ENCODE results near the gene PDLIM3.
"Not testable (repeated sequence)": the region's sequence is repeated elsewhere in the genome, so short reads cannot be mapped to it uniquely, and the experiment has no call there.

The PDLIM3 gene, protein sequence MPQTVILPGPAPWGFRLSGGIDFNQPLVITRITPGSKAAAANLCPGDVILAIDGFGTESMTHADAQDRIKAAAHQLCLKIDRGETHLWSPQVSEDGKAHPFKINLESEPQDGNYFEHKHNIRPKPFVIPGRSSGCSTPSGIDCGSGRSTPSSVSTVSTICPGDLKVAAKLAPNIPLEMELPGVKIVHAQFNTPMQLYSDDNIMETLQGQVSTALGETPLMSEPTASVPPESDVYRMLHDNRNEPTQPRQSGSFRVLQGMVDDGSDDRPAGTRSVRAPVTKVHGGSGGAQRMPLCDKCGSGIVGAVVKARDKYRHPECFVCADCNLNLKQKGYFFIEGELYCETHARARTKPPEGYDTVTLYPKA

DNA sequence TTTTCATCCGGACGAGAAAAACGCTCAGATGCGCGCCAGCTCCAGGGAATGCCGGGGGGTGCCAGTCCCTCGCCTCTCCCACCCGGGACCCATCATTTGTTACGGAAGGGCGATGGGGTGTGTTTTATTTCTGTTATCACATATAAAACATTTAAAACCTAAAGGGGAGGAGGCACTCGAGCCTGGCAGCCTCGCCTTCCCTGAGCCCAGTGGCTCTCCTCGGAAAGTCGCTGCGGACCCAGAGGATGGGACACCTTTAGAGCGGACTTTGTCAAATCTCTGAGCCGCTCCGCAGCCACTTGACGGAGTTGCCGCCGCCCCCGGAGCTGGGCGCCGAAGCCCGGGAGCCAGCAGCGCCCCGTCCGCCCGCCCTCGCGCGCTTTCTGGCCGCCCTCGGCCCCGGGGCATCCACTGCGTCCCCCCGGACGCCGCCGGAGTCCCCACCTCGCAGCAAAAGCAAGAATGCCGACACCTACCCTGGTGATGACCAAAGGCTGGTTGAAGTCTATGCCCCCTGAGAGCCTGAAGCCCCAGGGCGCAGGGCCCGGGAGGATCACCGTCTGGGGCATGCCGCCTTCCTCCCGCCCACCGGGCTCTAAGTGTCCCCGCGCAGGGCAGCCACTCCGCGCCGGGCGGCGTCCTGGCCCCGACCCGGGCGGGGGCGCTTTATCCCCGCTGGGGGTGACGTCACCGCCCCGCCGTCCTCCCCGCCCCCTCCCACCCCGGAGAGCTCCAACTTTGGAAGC lies at the start of gene PDLIM3:
PDLIM3 (minus strand) TSS at position 642 of the 746 bp plus-strand sequence; CDS start at position 569, 73 bp downstream.
- DNase-seq = peak in 44 of 56 donors; percentile 1 to 80 (median 47)

DNA sequence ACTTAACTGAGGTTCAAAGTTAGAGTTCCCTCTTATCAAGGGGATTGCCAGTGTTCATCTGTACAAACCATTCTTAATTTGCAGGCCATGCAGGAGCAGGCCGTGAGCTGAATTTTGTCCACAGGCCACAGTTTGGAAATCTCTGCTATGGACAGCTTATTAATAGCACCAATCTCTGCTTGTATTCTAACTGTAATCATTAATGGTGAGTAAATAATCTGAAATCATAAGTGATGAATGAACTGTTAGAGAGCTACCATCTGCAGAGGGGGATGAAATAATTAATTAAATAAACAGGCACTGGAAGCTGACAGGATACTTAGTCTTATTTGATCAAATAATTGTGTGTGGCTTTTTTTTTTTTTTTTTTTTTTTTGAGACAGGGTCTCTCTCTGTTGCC lies 48.5 kb upstream of the PDLIM3 start:
- DNase-seq = no peak

DNA sequence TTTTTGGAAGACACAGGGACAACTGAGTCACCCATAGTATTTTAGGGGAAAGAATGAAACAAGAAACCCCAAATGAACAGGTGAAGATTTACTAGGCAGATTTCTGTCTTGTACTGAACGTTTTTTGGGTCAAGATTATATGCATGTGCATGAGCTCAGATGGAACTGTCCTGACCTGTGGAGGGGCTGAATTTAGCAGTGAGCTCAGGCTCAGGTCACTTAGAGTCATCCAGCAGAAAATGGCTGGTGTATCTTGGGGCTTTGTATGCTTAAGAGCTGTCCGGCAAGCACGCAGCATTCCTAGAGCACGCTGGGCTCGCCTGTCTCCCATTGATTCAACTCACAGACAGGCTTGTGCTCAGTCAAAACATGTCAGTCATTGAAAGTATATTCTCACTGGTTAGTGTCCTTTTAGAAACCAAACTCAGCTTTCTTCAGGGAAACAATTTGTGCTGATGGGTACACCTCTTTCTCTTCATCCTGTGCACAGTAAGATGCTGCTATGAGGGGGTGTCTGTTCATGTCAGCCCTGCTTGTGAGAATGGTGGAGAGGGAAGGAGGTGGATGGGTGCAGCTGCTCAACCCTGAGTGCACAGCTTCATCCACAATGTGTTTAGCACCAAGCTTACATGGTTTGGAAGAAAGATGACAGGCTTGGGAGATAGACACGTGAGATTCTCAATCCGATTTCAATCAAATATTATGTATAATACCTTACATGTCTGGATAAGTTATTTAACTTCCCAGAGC lies 47.5 kb upstream of the PDLIM3 start:
- DNase-seq = no peak

DNA sequence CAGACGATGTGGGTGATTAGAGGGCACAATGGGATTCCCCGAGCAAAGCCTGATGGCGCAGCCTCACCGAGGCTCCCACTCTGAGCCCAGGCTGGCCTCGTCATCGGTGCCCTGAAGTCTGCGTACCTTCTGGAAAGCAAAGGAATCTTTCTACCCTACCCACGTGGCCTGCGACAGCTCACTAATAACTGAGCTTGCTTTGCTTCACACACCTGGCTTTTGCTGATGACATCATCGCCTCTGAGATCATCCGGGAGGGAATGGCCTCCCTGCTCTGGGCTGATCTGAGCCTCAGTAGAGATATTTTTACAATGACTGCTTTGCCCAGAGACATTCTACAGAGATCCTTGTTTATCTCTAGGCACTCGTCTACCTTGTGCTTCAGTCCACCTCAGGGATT lies 45.4 kb upstream of the PDLIM3 start:
- no peak for DNase-seq

DNA sequence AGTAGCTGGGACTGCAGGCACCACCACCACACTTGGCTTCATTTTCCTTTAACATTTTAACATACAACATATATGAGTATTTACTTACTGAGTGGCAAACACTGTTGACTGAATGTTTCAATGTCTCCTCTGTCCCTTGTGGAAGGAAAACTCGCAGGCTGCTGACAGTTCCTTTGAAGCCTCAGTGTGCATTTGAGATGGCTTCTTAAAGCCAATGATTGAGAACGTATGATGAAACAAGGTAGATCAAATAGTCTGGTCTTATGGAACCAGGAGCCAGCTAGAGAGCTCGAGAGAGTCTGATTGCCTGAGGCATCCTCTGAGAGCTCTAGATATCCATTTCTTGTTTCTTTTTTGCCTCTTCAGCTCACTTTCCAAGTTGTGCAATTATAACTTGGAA lies 43.0 kb upstream of the PDLIM3 start:
- no peak for DNase-seq

DNA sequence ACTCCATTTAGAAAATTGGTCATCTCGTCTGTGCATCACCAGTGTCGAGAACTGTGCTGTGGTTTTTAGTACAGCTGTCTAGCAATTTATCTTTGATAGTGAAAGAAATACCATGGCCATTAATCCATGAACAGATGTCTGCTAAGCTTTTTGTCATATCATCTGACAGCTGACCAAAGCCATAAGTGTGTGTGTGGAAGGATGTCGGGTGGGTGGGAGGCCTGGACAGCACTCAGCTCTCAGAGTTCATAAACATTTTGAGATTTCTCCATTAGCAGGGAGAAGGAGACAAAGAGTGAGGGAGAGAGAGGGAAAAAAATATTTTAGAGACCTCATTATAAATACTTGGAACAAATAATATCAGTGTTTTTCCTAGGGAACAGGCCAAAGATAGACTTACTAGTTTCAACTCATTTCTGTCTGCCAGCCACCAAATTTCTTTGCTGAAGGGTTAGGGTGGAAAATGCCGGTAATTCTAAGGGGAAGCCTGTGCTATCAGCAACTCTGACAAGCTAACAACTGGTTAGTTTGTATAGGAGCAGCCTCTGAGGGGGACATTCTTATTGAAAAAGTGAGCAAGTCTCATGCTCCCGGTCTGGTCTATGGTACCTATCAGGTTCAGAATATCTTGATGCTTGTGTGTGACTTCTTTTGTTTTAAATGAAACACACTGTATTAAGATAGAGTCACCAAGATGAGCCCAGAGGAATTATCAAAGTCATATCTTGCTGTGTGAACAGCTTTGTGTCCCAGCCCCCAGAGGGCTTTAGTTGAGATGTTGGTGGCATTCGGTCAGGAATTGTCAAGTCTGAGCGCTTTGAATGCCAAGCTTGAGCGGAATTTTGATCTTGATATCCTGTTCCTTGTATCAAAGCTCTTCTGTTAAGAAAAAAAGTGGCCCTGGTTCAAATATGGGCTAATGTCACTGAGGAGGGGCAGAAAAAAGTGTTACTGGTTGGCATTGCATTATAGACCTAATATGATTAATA lies 41.9 kb upstream of the PDLIM3 start:
- DNase-seq = no peak

DNA sequence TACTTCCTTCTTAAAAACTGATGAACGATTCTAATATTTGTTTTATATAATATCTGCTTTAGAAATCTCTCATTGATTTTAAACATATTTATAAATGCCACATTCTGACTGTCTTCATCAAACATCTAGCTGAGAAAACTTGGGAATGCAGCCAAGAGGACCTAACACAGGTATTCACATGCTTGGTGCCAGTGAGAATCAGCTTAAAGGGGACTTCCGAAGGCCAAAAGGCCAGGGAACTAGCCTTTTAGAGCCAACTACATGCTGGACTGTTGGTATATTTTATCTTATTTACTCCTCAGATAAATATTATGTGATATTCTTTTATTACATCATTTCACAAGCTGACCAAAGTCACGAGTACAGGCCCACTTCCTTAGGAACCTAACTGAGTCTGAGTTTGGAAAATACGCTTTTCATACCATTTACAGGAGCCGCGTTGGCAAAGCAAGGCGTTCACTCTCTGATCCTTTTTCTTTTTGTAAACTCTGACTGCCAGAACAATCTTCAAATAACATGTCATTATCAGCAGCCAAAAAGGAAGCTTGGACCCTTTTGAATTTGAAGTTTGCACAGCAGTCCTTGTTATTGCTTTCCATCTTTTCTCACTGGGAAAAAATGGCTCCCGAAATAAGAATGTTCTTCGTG lies 41.1 kb upstream of the PDLIM3 start:
- DNase-seq = no peak

DNA sequence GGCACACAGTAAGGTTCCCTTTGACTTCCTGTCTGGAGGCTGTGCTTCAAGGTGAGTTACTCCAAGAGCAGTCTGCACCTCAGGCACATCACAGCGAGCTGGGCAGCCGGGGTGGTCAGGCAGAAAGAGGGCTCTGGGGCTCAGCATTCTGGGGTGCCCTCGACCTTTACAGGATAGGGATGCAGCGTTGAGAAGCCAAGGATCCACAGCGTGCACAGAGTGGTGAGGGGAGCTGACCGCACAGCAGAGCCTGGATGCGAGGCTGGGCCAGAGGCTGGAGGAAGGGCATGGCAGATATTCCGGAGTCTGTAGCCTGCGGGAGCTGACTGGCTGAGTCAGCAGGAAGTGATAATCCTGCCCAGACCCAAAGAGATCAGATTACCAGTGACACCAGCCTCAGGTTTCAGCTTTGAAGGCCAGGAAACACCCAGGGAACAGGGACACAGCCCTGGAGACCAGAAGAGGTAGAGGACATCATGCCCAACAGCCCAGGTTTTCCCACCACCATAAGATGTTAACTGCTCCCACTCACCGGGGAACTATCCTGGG lies 38.4 kb upstream of the PDLIM3 start:
- DNase-seq = no peak

DNA sequence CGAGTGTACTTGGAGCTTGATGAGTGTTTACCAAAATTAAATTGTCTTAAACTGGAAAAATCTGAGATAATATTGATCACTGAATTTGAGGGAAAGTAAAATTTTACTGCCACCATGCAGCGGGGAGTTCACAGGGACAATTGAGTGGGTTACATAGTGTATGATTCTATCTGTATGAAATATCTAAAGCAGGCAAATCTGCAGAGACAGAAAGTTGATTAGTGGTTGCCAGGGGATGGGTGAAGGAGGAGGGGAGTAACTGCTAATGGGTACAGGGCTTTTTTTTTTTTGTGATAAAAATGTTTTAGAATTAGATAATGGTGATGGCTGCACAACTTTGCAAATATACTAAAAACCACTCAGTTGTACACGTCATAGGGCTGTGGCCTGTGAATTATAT lies 35.4 kb upstream of the PDLIM3 start:
- DNase-seq = no peak

DNA sequence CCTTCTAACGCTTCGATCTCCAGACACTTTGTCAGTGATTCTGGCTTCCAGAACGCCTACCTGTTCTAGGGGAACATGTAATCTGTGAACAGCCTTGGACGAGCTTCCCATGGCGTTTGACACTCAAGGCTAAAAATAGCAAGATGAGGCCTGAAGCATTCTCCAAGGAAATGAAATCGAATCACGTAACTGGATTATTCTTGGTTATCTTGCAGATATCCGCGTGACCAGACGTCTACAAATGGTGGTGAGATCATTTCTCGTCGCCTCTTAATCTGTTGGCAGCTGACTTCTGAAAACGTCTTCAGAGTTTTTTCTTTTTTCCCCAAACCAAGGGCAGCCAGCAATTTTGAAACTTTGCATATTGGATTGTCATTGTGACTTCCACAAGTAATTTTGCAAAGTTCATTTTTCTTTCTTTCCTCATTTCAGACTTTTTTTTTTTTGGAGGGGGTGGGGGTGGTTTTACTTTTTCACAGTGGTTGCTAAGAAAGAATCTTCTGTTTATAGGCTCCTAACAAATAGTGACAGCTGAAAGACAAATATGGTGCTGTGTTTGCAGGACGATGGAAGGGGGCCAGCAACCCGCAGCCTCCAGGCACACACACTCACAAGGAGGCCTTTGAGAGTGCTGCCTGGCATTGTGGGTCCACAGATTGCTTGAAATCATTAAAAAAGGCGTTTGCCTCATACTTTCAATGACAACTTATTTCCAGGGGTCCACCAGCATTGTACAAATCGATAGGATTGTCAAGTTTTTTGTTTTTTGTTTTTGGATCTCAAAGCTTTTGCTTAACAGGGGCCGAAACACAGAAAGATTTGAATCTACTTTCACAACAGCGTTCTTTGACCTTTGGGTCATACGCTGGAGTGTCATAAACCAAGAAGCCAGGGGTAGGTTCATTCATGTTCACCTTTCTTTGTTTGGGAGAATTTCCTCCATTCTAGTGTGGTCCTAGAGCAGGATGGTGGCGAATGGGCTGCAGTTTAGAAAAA lies 32.4 kb upstream of the PDLIM3 start:
- DNase-seq = peak in 46 of 56 donors; percentile 1 to 77 (median 42)

DNA sequence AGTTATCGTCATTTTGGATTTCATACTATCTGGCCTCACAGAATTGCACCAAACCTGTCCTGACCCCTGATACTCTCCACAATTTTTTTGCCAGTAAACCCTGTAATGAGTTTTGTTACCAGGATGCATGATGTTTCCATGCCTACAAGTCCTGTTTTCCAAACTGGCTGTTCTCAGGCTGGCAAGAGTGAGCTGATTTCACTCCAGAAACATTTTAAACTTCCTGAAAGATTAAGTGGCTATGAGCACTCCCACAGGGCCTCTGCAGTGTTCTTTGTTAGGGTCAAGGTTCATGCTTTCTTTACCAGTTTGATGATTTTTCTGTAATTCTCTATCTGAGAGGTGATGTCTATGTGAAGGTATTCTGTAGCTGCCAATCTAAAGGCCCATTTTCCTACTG lies 31.7 kb upstream of the PDLIM3 start:
- peak in 4 of 56 donors; percentile 23 to 50 (median 44) for DNase-seq

DNA sequence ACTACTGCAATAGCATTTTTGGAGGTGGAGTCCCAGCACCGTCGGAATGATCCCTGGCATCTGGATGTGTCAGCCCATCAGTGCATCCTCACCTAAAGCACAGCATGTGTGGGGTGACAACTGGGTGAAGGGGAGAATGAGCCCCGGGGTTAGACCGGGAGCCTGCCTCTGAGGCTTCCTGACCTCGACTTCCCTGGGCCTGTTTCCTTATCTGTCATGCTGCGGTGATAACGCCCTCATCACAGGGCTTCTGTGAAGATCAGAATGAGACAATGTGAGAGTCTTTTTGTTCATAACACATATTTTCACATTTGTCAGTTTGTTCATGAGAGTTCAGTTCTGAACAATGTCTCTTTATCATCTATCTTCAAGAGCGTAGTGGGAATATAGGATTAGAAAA lies 31.1 kb upstream of the PDLIM3 start:
- no peak for DNase-seq

DNA sequence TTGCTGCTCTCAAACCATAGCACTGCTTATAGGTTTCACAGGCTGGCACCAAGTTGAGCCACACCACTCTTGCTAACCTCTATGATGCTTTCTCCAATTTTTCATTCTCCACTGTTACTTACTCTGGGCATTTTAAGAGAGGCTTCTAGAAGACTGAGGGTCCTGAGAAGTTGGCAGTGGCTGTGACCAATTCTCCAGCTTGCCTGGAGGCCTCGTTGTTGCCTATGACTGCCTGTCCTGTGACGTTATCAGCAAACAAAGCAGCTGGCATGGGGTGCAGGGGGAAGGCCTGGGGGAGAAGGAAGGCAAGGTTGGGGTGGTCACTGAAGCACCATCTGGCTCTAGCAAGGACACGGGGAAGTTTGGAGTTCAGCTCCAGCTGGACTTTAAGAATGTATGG lies 30.4 kb upstream of the PDLIM3 start:
- no peak for DNase-seq

DNA sequence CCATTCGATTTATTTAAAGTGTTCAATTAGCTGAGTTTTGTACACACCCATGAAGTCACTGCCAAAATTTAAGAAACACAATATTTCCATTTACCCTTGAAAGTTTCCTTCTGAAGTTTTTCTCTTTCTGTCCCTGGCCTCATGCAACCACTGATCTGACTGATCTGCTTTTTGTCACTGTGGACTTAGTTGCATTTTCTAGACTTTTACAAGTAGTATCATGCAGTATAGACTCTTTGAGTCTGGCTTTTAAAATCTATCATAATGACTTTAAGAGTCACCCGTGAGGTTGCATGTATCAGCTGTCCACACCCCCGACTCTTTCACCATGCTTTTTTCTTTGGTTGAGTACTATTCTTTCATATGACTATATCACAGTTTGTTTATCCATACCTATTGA lies 29.0 kb upstream of the PDLIM3 start:
- DNase-seq = no peak

DNA sequence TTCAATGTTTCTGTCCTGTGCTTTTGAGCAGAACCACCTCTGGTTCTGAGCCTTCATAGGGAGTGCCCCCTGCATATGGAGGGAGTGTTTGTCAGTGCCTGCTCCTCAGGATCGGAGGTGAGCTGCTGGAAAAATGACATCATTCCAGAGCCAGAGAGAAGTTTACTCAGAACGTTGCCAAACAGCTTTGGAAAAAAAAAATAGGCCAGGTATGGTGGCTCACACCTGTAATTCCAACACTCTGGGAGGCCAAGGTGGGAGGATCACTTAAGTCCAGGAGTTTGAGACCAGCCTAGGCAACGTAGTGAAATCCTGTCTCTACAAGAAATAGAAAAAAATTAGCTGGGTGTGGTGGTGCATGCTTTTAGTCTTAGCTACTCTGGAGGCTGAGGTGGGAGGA lies 27.2 kb upstream of the PDLIM3 start:
- no peak for DNase-seq

DNA sequence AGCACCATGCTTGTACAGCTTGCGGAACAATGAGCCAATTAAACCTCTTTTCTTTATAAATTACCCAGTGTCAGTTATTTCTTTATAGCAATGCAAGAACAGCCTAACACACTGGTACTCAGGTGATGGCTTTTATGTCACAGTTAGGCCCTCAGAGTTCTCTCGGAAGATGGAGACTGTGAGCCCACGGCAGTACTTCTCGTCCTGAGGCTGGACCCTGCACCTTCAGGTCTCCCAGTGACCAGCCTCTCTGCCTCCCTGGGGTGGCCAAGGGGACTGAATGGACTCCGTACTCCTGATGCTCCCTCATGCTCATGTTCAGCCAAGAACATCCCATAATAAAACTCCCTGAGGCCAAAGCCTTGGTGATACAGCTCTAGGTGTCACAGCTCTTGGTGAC lies 25.0 kb upstream of the PDLIM3 start:
- DNase-seq = no peak

DNA sequence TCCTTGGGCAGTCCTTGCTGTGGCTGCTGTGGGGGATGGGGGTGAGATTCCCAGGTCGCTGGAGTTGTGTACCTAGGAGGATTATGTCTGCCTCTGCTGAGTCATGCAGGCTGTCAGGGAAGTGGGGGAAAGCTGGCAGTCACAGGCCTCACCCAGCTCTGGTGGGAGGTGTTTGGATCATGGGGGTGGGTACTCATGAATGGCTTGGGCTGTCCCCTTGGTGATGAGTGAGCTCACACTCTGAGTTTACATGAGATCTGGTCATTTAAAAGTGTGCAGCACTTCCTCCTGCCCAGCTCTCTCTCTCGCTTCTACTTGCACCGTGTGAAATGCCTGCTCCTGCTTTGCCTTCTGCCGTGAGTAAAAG lies 24.6 kb upstream of the PDLIM3 start:
- DNase-seq = peak in 9 of 56 donors; percentile 10 to 45 (median 22)

DNA sequence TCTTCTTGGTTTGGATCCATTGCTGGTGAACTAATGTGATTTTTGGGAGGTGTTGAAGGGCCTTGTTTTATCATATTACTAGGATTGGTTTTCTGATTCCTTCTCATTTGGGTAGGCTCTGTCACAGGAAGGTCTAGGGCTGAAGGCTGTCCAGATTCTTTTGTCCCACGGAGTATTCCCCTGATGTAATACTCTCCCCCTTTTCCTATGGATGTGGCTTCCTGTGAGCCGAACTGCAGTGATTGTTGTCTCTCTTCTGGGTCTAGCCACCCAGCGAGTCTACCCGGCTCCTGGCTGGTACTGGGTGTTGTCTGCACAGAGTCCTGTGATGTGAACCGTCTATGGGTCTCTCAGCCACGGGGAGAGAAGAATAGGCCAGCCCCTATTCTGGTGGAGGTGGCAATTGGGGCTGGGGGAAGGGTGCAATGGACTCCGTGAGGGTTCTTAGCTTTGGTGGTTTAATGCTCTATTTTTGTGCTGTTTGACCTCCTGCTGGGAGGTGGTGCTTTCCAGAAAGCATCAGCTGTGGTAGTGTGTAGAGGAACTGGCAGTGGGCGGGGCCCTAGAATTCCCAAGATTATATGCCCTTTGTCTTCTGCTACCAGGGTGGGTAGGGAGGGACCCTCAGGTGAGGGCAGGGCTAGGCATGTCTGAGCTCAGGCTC lies 24.1 kb upstream of the PDLIM3 start:
- DNase-seq = not testable (repeated sequence)
